H1 (cell line): Measurements from ENCODE around the gene CTDNEP1. TPM values are rescaled to one million over a fixed set of nuclear protein-coding genes. Genes with fewer than 3 reads are reported as not detected.

ENCODE experiments used
- CTCF ChIA-PET: fragments of 300-600 bp; sonication (Branson Sonifier 250); formaldehyde crosslinking; loops from one replicate; lab custom pipeline; 2021; ENCODE audit not compliant: partially characterized antibody; lab: Charles Lee
- POLR2A ChIA-PET: fragments of 300-600 bp; sonication (Branson Sonifier 250); formaldehyde crosslinking; loops from one replicate; lab custom pipeline; 2021; ENCODE audit warnings: inconsistent platforms; ENCODE audit not compliant: partially characterized antibody; lab: Charles Lee
- DNase-seq, 2 experiments: peaks; one replicate each; pipeline versions ENCODE4 v3.0.0 to v3.0.0-alpha.2; 2010 to 2022; ENCODE audit warnings: low spot score in 2 of 2, low read depth in 1 of 2, mixed read lengths in 1 of 2
- FAIRE-seq: peaks from 2 replicates; lab custom pipeline; 2011; peaks lifted over from hg19 to GRCh38; lab: Jason Lieb, UNC
- H2AFZ ChIP-seq: 2 replicates; pipeline ENCODE4 v1.8.1; 2012; ENCODE audit warnings: low read length, inconsistent platforms
- H2AK5ac ChIP-seq: 2 replicates; pipeline ENCODE4 v1.6.1; 2013; ENCODE audit warnings: low read depth, low read length
- H2BK120ac ChIP-seq: replicated peaks from 2 replicates; pipeline ENCODE3; 2013; ENCODE audit warnings: low read depth, low read length, inconsistent platforms
- H2BK12ac ChIP-seq: 2 replicates; pipeline ENCODE4 v1.6.1; 2013; ENCODE audit warnings: low read depth, low read length
- H2BK15ac ChIP-seq: 2 replicates; pipeline ENCODE4 v1.6.1; 2013; ENCODE audit warnings: low read length
- H2BK20ac ChIP-seq: 2 replicates; pipeline ENCODE4 v1.6.1; 2013; ENCODE audit warnings: low read length
- H2BK5ac ChIP-seq: 2 replicates; pipeline ENCODE4 v1.6.1; 2013; ENCODE audit warnings: low read depth, low read length
- H3K14ac ChIP-seq: 2 replicates; pipeline ENCODE4 v1.6.1; 2013; ENCODE audit warnings: inconsistent platforms; ENCODE audit not compliant: insufficient read length
- H3K18ac ChIP-seq: 2 replicates; pipeline ENCODE4 v1.6.1; 2013; ENCODE audit warnings: low read length; ENCODE audit errors: extremely low read depth
- H3K23ac ChIP-seq: 2 replicates; pipeline ENCODE4 v1.6.1; 2013; ENCODE audit warnings: inconsistent platforms; ENCODE audit not compliant: insufficient read length
- H3K23me2 ChIP-seq: 2 replicates; pipeline ENCODE4 v1.6.1; 2013; ENCODE audit warnings: low read depth, low read length
- H3K27ac ChIP-seq: 2 replicates; pipeline ENCODE4 v1.6.1; 2011; ENCODE audit warnings: low read depth, low read length, inconsistent platforms
- H3K27me3 ChIP-seq, 4 experiments: replicated peaks in 1 of 4; 1 replicate in 1 of 4; 2 replicates in 3 of 4; pipeline versions ENCODE4 v1.6.1 to v1.8.1; 2011 to 2013; ENCODE audit warnings: low read length in 3 of 4, mild to moderate bottlenecking in 3 of 4, inconsistent platforms in 2 of 4, mixed read lengths in 2 of 4, moderate library complexity in 1 of 4; ENCODE audit not compliant: control insufficient read depth in 3 of 4, insufficient read depth in 3 of 4; ENCODE audit errors: extremely low read depth in 1 of 4
- H3K36me3 ChIP-seq, 4 experiments: 2 replicates each; pipeline versions ENCODE4 v1.6.1 to v1.8.1; 2011 to 2013; ENCODE audit warnings: mild to moderate bottlenecking in 4 of 4, low read length in 3 of 4, moderate library complexity in 2 of 4, control low read depth in 1 of 4, inconsistent platforms in 1 of 4; ENCODE audit not compliant: insufficient read depth in 4 of 4, control insufficient read depth in 2 of 4
- H3K4ac ChIP-seq: replicated peaks from 2 replicates; pipeline ENCODE3; 2013; ENCODE audit warnings: low read length, low read depth, mixed read lengths, inconsistent platforms; ENCODE audit not compliant: insufficient read length
- H3K4me1 ChIP-seq, 4 experiments: replicated peaks in 1 of 4; 1 replicate in 1 of 4; 2 replicates in 3 of 4; pipeline versions ENCODE4 v1.6.1 to v1.8.1; 2011 to 2013; ENCODE audit warnings: low read length in 3 of 4, inconsistent platforms in 2 of 4, mixed read lengths in 1 of 4; ENCODE audit not compliant: insufficient read depth in 4 of 4, control insufficient read depth in 3 of 4
- H3K4me2 ChIP-seq, 2 experiments: 2 replicates each; pipeline versions ENCODE4 v1.6.1 to v1.8.1; 2011 to 2013; ENCODE audit warnings: low read depth in 2 of 2, low read length in 2 of 2, control low read depth in 1 of 2, inconsistent platforms in 1 of 2, mild to moderate bottlenecking in 1 of 2; ENCODE audit not compliant: insufficient read depth in 1 of 2
- H3K4me3 ChIP-seq, 4 experiments: fragments of 200-600, 300-600 bp in 1 of 4; sonication (generic), shearing (Covaris generic), sonication (Bioruptor Twin) in 1 of 4; 2 replicates each; pipeline versions ENCODE4 v1.5.1 to v1.8.1; 2011 to 2016; ENCODE audit warnings: low read length in 4 of 4, low read depth in 3 of 4, control low read depth in 2 of 4, inconsistent platforms in 2 of 4, mild to moderate bottlenecking in 2 of 4, mixed read lengths in 1 of 4, moderate library complexity in 1 of 4; ENCODE audit not compliant: insufficient read depth in 2 of 4; ENCODE audit errors: extremely low read depth in 1 of 4
- H3K56ac ChIP-seq: replicated peaks from 2 replicates; pipeline ENCODE3; 2013; ENCODE audit warnings: low read depth, mild to moderate bottlenecking, mixed read lengths, low read length, inconsistent platforms; ENCODE audit not compliant: insufficient read length
- H3K79me1 ChIP-seq: 2 replicates; pipeline ENCODE4 v1.6.1; 2013; ENCODE audit warnings: low read depth, low read length, control low read depth
- H3K79me2 ChIP-seq, 2 experiments: 2 replicates each; pipeline versions ENCODE4 v1.6.1 to v1.8.1; 2012 to 2013; ENCODE audit warnings: low read length in 2 of 2, mild to moderate bottlenecking in 2 of 2, inconsistent platforms in 1 of 2; ENCODE audit not compliant: insufficient read depth in 2 of 2, control insufficient read depth in 1 of 2
- H3K9ac ChIP-seq, 4 experiments: replicated peaks in 1 of 4; 1 replicate in 1 of 4; 2 replicates in 3 of 4; pipeline versions ENCODE4 v1.6.1 to v1.8.1; 2011 to 2013; ENCODE audit warnings: low read depth in 3 of 4, low read length in 3 of 4, control low read depth in 2 of 4, mild to moderate bottlenecking in 2 of 4, moderate library complexity in 2 of 4, inconsistent platforms in 1 of 4; ENCODE audit errors: extremely low read depth in 1 of 4
- H3K9me3 ChIP-seq, 2 experiments: 2 replicates each; pipeline versions ENCODE4 v1.6.1 to v1.8.1; 2012 to 2013; ENCODE audit warnings: mild to moderate bottlenecking in 2 of 2, moderate library complexity in 2 of 2, control low read depth in 1 of 2, inconsistent platforms in 1 of 2, low read depth in 1 of 2, low read length in 1 of 2, mixed read lengths in 1 of 2; ENCODE audit not compliant: insufficient read depth in 2 of 2
- H4K20me1 ChIP-seq, 2 experiments: replicated peaks in 1 of 2; 2 replicates each; pipeline versions ENCODE3 to v1.8.1; 2011 to 2013; ENCODE audit warnings: inconsistent platforms in 2 of 2, low read length in 2 of 2, mild to moderate bottlenecking in 1 of 2; ENCODE audit not compliant: insufficient read depth in 2 of 2, control insufficient read depth in 1 of 2
- H4K5ac ChIP-seq: 2 replicates; pipeline ENCODE4 v1.6.1; 2013; ENCODE audit warnings: low read length, low read depth, mixed read lengths, inconsistent platforms; ENCODE audit not compliant: insufficient read length
- H4K8ac ChIP-seq: 2 replicates; pipeline ENCODE4 v1.8.0; 2013; ENCODE audit warnings: mild to moderate bottlenecking, moderate library complexity, low read length, inconsistent platforms; ENCODE audit not compliant: insufficient read depth; ENCODE audit errors: extremely low read depth
- H4K91ac ChIP-seq: replicated peaks from 2 replicates; pipeline ENCODE3; 2013; ENCODE audit warnings: low read length, mixed read lengths, inconsistent platforms; ENCODE audit not compliant: insufficient read length
- E2F6 ChIP-seq: IDR thresholded peaks from 2 replicates; pipeline ENCODE4 v1.6.1; 2012; ENCODE audit warnings: inconsistent platforms
- FOSL1 ChIP-seq: IDR thresholded peaks from 2 replicates; pipeline ENCODE4 v1.6.1; 2011; ENCODE audit warnings: mild to moderate bottlenecking, low read depth, low read length, moderate library complexity; ENCODE audit not compliant: insufficient read depth
- RNF2 ChIP-seq: fragments of 200-900, 300-1000 bp; sonication (generic); IDR thresholded peaks from 2 replicates; pipeline ENCODE4 v1.7.1; 2016; ENCODE audit warnings: borderline replicate concordance, low read depth, mild to moderate bottlenecking, antibody characterized with exemption, low read length; ENCODE audit not compliant: poor library complexity, severe bottlenecking; ENCODE audit errors: missing control alignments
- WGBS, 2 experiments: shearing (Covaris generic) in 1 of 2; methylation state at CpG; one replicate each; pipeline versions ENCODE4 v1.1.6 to v1.1.7; 2013 to 2015; ENCODE audit warnings: low lambda C conversion rate in 2 of 2, mixed read lengths in 2 of 2, inconsistent platforms in 1 of 2, low coverage in 1 of 2, missing lambda C conversion rate in 1 of 2; ENCODE audit not compliant: insufficient replicate concordance in 2 of 2, insufficient coverage in 1 of 2, insufficient read length in 1 of 2; ENCODE audit errors: extremely low coverage in 1 of 2, missing lambda C conversion rate in 1 of 2; 5-methylcytosine and 5-hydroxymethylcytosine counted together
- polyA plus RNA-seq, 7 experiments: library from polyadenylated mRNA; depleted of rRNA in 3 of 7; stranded (reverse) in 5 of 7; unstranded in 2 of 7; fragments of >200 nt in 5 of 7; fragments of 200-250 nt in 2 of 7; gene quantifications; 1 replicate in 5 of 7; 2 replicates in 1 of 7; 4 replicates in 1 of 7; pipeline versions ENCODE4 v1.2.1 to v1.2.3, GENCODE V29; 2011 to 2013; ENCODE audit warnings: missing spikeins in 2 of 7, mixed read lengths in 2 of 7
- total RNA-seq: library from RNA; stranded (reverse); fragmentation: NEBNext Ultra II Directional; extraction: Animal tissue kit (Norgen Biotek cat#: 25700); gene quantifications from 2 replicates; pipeline ENCODE4 v1.2.1, GENCODE V29; 2021

CTDNEP1 gene
- total and polyA plus RNA-seq, 2 of the 8 experiments (the other 6 are each of a cell fraction or from before 2014, with no cell fraction given), result 114 to 123 TPM

- Histone ChIP-seq H3K4ac (no peak overlapping the region), H3K14ac (no peak overlapping the region), H4K20me1 (peaks cover 13 to 47% of the 10 kb centered on the region in 2 experiments), H3K23me2 (no peaks in the 10 kb centered on the region), H2BK12ac (no peak overlapping the region), H2BK20ac (no peak overlapping the region), H3K4me1 (no peaks in the 10 kb centered on the region; a peak in 1 of 7 replicates), H3K27ac (no peak overlapping the region), H4K8ac (no peak overlapping the region), H4K5ac (no peak overlapping the region), H3K9me3 (no peaks in the 10 kb centered on the region), H3K56ac (no peak overlapping the region), H2AK5ac (no peak overlapping the region), H3K4me3 (no peak overlapping the region), H3K9ac (no peak overlapping the region), H4K91ac (no peak overlapping the region), H3K79me2 (peaks cover 3 to 21% of the 10 kb centered on the region in 2 experiments), H3K18ac (no peak overlapping the region), H3K36me3 (peaks cover 27 to 75% (median 63%) of the 10 kb centered on the region in 4 experiments), H2BK120ac (no peak overlapping the region), H3K27me3 (no peaks in the 10 kb centered on the region), H2BK5ac (no peak overlapping the region), H2BK15ac (no peak overlapping the region), H3K79me1 (peaks cover 7% of the 10 kb centered on the region), H3K4me2 (no peak overlapping the region), H3K23ac (no peak overlapping the region), H2AFZ (no peak overlapping the region)
- 94% methylated on average over 31 of the region's 31 CpGs; no CpG with 5 or more reads in 1 of the 2 experiments for WGBS, 2 experiments
- CTCF ChIA-PET, result interaction anchor here (0.6 kb wide), 1 partner anchor 97 kb away, joined by 3 read pairs; no protein-coding TSS in a partner anchor
- TF ChIP-seq RNF2 (peak; percentile 3), FOSL1 (no peak), E2F6 (no peak)
- FAIRE-seq, result no peak
- POLR2A ChIA-PET, result interaction anchor here (0.9 to 10.7 kb wide), 3 partner anchors 8 to 11 kb away, joined by 3 to 386 read pairs (median 3); partner anchors contain the start of genes DVL2, GABARAP and PHF23
- no peak for DNase-seq
These were observed 24.5 kb downstream of the CTDNEP1 start for GRCh38 chr17:7226721-7227710.
